ENCODE results near the gene RNU7-1. TPM values are rescaled to one million over a fixed set of nuclear protein-coding genes. Genes with fewer than 3 reads are reported as not detected.
A peak's percentile ranks its signal among the peaks of the same experiment; 100 is the strongest.

Gene RNU7-1
- total RNA-seq, 1 donor from 2014 or later: not detected

GRCh38 chr12:6951551-6952120, 8.0 kb downstream of the RNU7-1 start:
- no peak overlapping the region for H3K4me3 Mint-ChIP-seq

DNA sequence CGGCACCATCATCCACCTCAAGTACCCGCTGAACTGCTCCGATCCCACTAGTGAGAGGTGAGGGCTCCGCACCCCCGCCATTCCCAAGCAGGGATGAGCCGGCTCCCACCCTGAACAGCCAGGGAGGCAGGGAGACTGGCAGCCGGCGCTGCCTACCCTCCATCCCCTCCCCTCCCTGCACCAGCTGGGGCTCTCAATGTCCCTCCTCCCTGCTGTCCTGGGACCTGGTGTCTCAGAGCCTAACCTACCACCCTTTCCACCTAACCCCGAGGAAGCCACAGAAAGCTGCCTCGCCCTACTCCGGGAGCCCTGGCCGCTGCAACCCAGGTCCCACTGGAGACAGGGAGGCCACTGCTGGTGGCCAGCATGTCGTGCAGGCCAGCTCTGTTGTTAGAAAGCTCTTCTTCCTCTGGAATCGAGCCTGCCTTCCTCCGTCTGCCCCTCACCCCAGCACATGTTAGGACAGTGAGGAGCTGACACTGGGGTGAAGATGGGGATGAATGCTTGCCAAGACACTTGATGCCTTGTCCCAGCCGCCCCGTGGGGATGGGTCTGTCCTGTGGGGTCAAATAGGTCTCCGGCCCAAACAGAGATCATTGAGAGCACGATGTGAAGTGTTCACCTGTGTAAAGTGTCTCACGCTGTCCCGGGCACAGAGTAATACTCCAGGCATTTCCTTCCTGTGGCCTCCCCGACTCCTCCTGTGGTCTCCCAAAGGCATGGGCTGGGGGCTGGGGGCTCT, 8.7 kb downstream of the RNU7-1 start:
- no peaks in the 10 kb centered on the region for H3K9me3 Mint-ChIP-seq
- H3K36me3 Mint-ChIP-seq (ENCODE audit: low read depth): no peaks in the 10 kb centered on the region
- no peaks in the 10 kb centered on the region for H3K27me3 Mint-ChIP-seq (ENCODE audit: low read depth)
- TF ChIP-seq CTCF (conservative IDR thresholded peaks at IDR 0.05): no peak
- H3K27ac Mint-ChIP-seq (ENCODE audit: unreplicated experiment): peak overlapping the region; percentile 71
- no peak for DNase-seq (ENCODE audit: low read depth, low spot score)
- H3K4me1 Mint-ChIP-seq: peaks cover 18% of the 10 kb centered on the region
- no peak overlapping the region for H3K4me3 Mint-ChIP-seq

More at GRCh38 chr12:6951551-6952120, 8.0 kb downstream of the RNU7-1 start:
- Mint-ChIP-seq H3K27me3 (ENCODE audit: low read depth) (peaks cover 4% of the 10 kb centered on the region), H3K9me3 (no peaks in the 10 kb centered on the region), H3K36me3 (ENCODE audit: low read depth) (peaks cover 4% of the 10 kb centered on the region), H3K4me1 (peaks cover 24% of the 10 kb centered on the region), H3K27ac (ENCODE audit: unreplicated experiment) (no peak overlapping the region)
- TF ChIP-seq CTCF (conservative IDR thresholded peaks at IDR 0.05): no peak
- DNase-seq (ENCODE audit: low read depth, low spot score): no peak

DNA sequence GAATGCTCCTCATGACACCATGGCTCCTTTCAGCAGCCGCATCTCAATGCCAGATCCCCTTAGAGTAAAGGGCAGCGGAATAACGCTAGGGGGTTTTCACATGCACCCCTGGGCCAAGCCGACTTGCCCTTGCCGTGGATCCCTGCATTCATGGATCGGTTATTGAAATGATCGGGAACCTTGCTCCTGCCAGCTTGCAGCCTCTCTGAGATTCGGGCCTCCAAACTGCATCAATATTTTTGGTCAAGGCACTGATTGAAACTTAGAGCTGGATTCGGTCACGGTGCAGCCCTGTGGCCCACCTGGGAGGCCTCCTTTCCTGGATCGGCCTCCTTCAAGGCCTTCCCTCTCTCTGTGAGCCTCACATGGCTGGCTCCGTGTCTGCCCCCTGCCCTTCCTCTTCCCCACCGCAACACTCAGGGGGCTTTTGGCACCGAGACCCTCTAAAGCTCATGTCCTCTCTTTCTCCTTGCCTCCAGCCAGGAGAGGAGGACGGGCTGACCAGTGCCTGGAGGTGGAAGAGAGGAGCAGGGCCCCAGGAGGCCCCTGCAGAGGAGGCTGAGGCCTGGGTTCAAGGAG, 9.3 kb downstream of the RNU7-1 start:
- no peak for TF ChIP-seq CTCF (conservative IDR thresholded peaks at IDR 0.05)
- Mint-ChIP-seq H3K27me3 (ENCODE audit: low read depth) (no peaks in the 10 kb centered on the region), H3K9me3 (no peaks in the 10 kb centered on the region), H3K4me3 (no peak overlapping the region), H3K4me1 (peaks cover 18% of the 10 kb centered on the region), H3K27ac (ENCODE audit: unreplicated experiment) (peak overlapping the region; percentile 71), H3K36me3 (ENCODE audit: low read depth) (no peaks in the 10 kb centered on the region)
- no peak for DNase-seq (ENCODE audit: low read depth, low spot score)

DNA sequence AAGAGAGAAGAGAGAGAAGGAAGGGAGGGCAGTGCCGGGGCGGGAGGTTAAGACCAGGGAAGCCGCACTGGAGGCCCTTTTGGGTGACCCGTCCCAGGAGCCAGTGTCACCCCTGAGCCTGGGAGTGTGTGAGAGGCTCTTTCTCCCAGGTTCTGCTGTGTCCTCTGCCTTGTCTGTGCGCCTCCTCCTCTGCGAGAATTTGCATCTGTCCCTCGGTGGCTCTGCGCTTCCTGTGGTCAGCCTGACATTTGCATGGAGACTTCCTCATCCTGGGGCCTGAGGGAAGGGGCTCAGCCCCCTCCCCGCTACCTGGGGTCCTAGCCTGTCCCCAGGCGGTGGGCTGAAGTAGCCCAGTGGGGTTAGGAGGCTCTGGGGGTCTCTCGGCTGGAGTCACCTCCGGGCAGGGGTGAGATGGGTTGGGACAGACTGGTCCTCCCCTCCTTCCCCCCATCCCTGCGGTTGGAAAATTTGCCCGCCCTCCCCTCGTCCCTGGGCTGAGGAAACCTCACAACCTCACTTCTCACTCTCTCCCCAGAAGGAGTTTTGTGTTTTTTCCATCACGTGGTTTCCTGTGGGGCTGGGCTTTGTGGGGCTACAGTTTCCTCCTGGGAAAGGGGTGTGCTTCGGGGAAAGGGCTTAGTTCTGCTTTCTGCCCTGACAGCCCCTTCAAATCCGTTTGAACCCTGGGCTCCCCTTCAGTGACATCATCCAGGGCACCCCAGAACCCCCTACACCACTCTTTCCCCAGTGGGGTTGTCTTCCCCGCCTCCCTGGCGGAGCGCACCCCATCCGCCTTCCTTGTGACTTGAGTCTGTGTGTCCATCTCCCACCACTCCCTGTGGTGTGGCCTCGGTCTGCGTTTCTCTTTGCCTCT, 10.1 kb downstream of the RNU7-1 start:
- no peak for TF ChIP-seq CTCF (conservative IDR thresholded peaks at IDR 0.05)
- peaks cover 18% of the 10 kb centered on the region for H3K4me1 Mint-ChIP-seq
- H3K27me3 Mint-ChIP-seq (ENCODE audit: low read depth): no peaks in the 10 kb centered on the region
- H3K4me3 Mint-ChIP-seq: no peak overlapping the region
- DNase-seq (ENCODE audit: low read depth, low spot score): no peak
- no peaks in the 10 kb centered on the region for H3K36me3 Mint-ChIP-seq (ENCODE audit: low read depth)
- peak overlapping the region; percentile 83 for H3K27ac Mint-ChIP-seq (ENCODE audit: unreplicated experiment)
- no peaks in the 10 kb centered on the region for H3K9me3 Mint-ChIP-seq

- Mint-ChIP-seq H3K4me1 (peaks cover 11% of the 10 kb centered on the region), H3K27me3 (ENCODE audit: low read depth) (no peaks in the 10 kb centered on the region), H3K36me3 (ENCODE audit: low read depth) (no peaks in the 10 kb centered on the region), H3K4me3 (no peak overlapping the region), H3K9me3 (no peaks in the 10 kb centered on the region), H3K27ac (ENCODE audit: unreplicated experiment) (peak overlapping the region; percentile 83)
- no peak for TF ChIP-seq CTCF (conservative IDR thresholded peaks at IDR 0.05)
- DNase-seq (ENCODE audit: low read depth, low spot score): no peak
Observed at GRCh38 chr12:6954316-6955107, 10.9 kb downstream of the RNU7-1 start.
